Measurements from ENCODE around the gene SPINK8.

DNA sequence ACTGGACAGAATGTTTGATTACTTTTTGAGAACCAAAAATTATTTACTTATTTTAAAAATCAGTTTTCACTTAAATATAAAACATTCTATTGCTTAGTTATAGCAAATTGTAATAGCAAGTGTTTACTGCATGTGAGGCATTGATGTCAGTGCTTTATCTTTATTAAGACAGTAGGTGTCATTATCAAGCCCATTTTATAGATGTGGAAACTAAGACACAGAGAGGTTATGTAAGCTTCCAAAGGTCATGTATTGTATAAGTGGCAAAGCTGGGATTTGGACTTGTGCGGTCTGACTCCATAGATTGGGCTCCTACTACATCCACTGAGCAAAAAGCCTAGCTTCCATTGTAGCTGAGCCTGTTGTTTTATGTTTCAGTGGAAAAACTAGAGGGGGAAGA lies 74.9 kb downstream of the SPINK8 start:
- no peak for TF ChIP-seq KLF9 (tag by site-specific recombination; IDR thresholded peaks at IDR 0.05; ENCODE audit: low read depth)
- TF ChIP-seq, protein P1, sequence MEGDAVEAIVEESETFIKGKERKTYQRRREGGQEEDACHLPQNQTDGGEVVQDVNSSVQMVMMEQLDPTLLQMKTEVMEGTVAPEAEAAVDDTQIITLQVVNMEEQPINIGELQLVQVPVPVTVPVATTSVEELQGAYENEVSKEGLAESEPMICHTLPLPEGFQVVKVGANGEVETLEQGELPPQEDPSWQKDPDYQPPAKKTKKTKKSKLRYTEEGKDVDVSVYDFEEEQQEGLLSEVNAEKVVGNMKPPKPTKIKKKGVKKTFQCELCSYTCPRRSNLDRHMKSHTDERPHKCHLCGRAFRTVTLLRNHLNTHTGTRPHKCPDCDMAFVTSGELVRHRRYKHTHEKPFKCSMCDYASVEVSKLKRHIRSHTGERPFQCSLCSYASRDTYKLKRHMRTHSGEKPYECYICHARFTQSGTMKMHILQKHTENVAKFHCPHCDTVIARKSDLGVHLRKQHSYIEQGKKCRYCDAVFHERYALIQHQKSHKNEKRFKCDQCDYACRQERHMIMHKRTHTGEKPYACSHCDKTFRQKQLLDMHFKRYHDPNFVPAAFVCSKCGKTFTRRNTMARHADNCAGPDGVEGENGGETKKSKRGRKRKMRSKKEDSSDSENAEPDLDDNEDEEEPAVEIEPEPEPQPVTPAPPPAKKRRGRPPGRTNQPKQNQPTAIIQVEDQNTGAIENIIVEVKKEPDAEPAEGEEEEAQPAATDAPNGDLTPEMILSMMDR (tag by site-specific recombination; IDR thresholded peaks at IDR 0.05), result no peak

Data from HEK293 (cell line).